Measurements from ENCODE around the gene SLC10A1.

SLC10A1 gene

DNA sequence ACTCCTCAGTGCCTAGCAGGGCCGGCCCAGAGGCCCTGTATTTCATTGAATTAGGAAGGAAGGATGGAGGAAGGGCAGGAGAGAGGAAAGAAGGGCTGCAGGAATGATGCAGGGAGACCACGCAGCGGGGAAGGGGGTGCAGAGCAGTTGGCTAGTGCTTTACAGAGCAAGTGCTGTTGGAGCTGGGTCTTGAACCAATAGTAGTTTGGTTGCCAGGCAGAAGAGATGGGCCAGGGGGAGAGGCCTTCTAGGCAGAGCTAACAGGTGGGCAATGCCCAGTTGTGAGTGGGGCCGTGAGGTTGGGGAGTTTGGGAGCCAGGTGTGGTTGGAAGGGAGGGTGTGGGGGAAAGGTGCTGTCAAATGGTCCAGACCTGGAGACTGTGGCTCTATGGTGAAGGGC, 69.2 kb downstream of the SLC10A1 start:
- no peak for DNase-seq (ENCODE audit: low read depth, low spot score)
- H3K27ac ChIP-seq: no peak overlapping the region

DNA sequence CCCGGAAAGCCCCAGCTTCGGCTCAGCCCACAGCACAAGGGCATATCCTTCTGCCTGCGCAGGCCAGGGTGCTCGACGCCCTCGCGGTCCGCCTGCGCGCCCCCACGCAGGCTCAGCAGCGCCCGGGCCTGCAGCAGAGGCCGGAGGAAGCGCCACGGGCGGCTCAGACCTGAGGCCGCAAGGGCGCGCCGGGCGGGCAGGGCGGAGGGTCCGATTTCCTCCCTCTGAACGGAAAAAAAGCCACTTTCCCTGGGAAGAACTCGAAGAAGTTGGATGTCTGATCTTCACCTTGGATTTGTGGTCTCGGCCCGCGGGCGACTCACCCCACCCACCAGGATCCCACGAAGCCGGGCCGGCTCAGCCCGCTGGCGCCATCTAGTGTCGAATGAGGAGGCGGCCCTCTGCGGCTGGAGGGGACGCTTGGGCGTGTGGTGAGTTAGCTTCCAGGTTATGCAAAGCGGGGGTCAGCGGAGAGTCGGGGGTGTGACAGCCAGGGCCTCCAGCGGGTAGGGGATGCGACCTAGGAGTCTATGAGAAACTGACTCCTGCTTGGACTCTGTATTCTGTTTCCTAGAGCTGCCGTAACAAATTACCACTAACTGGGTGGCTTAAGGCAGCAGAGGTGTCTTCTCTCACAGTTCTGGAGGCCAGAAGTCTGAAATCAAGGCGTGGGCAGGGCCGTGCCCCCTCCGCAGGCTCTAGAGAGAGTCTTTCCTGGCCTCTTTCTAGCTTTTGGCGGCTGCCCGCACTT, 70.1 kb downstream of the SLC10A1 start:
- H3K27ac ChIP-seq: no peak overlapping the region
- no peak for DNase-seq (ENCODE audit: low read depth, low spot score)

All from epithelial cell of prostate (primary cell).